DMS114 treated with DMSO at 0.1 percent for 48 hours (cell line): Measurements from ENCODE around the gene THOP1.

Experiments used
- DNase-seq: peaks from one replicate; lab custom pipeline; 2025; ENCODE audit not compliant: unreplicated experiment; lab: John Stamatoyannopoulos, UW

Gene THOP1

GRCh38 chr19:2761876-2762782, 23.2 kb upstream of the THOP1 start:
- DNase-seq, result no peak

- no peak for DNase-seq
Measured at GRCh38 chr19:2762783-2763496, 22.4 kb upstream of the THOP1 start.

GRCh38 chr19:2763687-2764086, 21.6 kb upstream of the THOP1 start:
- no peak for DNase-seq

GRCh38 chr19:2764945-2765344, 20.4 kb upstream of the THOP1 start:
- no peak for DNase-seq

- DNase-seq, result no peak
Measured at GRCh38 chr19:2765376-2765775, 19.9 kb upstream of the THOP1 start.

GRCh38 chr19:2766594-2767372, 18.5 kb upstream of the THOP1 start:
- DNase-seq, result no peak

- no peak for DNase-seq
Measured at GRCh38 chr19:2767688-2768087, 17.6 kb upstream of the THOP1 start.

GRCh38 chr19:2768365-2769132, 16.8 kb upstream of the THOP1 start:
- DNase-seq, result no peak

- no peak for DNase-seq
Measured at GRCh38 chr19:2769218-2769617, 16.1 kb upstream of the THOP1 start.

- DNase-seq, result no peak
Measured at GRCh38 chr19:2770055-2771013, 15.0 kb upstream of the THOP1 start.

- DNase-seq, result no peak
Measured at GRCh38 chr19:2771786-2772674, 13.3 kb upstream of the THOP1 start.

- no peak for DNase-seq
Measured at GRCh38 chr19:2774083-2774679, 11.1 kb upstream of the THOP1 start.

GRCh38 chr19:2774953-2775555, 10.2 kb upstream of the THOP1 start:
- DNase-seq, result no peak

GRCh38 chr19:2775556-2776430, 9.5 kb upstream of the THOP1 start:
- DNase-seq, result no peak

- no peak for DNase-seq
Measured at GRCh38 chr19:2777952-2778683, 7.2 kb upstream of the THOP1 start.

GRCh38 chr19:2779121-2779740, 6.1 kb upstream of the THOP1 start:
- DNase-seq, result no peak
